GM12878 (cell line): ENCODE results near the gene SMIM34. TPM values are rescaled to one million over a fixed set of nuclear protein-coding genes. Genes with fewer than 3 reads are reported as not detected.
"Not testable (repeated sequence)": the region's sequence is repeated elsewhere in the genome, so short reads cannot be mapped to it uniquely, and the experiment has no call there.

ENCODE experiments used
- ATAC-seq: fragments of 200-7000 bp; cut with Tn5 transposase; 3 replicates; pipeline ENCODE4 v1.9.1; 2020; ENCODE audit warnings: mild to moderate bottlenecking, moderate library complexity
- Bru-seq: library from RNA; stranded (reverse); fragments of 400-500 nt; gene quantifications from one replicate; lab custom pipeline; 2021; lab: Mats Ljungman, UMichigan
- BruChase-seq, 2 experiments: library from RNA; stranded (reverse); fragments of 400-500 nt; gene quantifications; one replicate each; lab custom pipeline; 2021; lab: Mats Ljungman, UMichigan
- BruUV-seq: library from RNA; stranded (reverse); fragments of 400-500 nt; replicated peaks from 2 replicates; lab custom pipeline; 2021; lab: Mats Ljungman, UMichigan
- CTCF ChIA-PET: fragments of 300-600 bp; sonication (Branson Sonifier 250); formaldehyde crosslinking; extraction: SDS; loops from one replicate; lab custom pipeline; 2021; ENCODE audit warnings: inconsistent platforms; lab: Yijun Ruan, JAX
- POLR2A ChIA-PET: fragments of 350-600 bp; formaldehyde crosslinking; extraction: SDS; loops from one replicate; lab custom pipeline; 2021; ENCODE audit warnings: inconsistent platforms; lab: Charles Lee
- RAD21 ChIA-PET: fragments of 300-600 bp; sonication (Branson Sonifier 250); formaldehyde crosslinking; loops from one replicate; lab custom pipeline; 2023; ENCODE audit warnings: antibody characterized with exemption; ENCODE audit not compliant: unreplicated experiment; lab: Charles Lee
- SMC1A ChIA-PET: fragments of 300-600 bp; sonication (Branson Sonifier 250); formaldehyde crosslinking; loops from one replicate; lab custom pipeline; 2023; ENCODE audit not compliant: unreplicated experiment, uncharacterized antibody; lab: Charles Lee
- DNase-seq: peaks from one replicate; pipeline ENCODE4 v3.0.0-alpha.2; 2011; ENCODE audit warnings: low read depth, low spot score
- FAIRE-seq: peaks from 3 replicates; lab custom pipeline; 2011; peaks lifted over from hg19 to GRCh38; lab: Jason Lieb, UNC
- H2AFZ ChIP-seq: 2 replicates; pipeline ENCODE4 v1.6.0; 2011; ENCODE audit warnings: low read depth, low read length, control low read depth; ENCODE audit not compliant: control insufficient read depth
- H3K27ac ChIP-seq: 2 replicates; pipeline ENCODE4 v1.5.1; 2011; ENCODE audit warnings: control low read depth; ENCODE audit not compliant: control insufficient read depth, insufficient read depth
- H3K27me3 ChIP-seq, 2 experiments: replicated peaks in 1 of 2; 2 replicates each; pipeline versions ENCODE4 v1.6.0 to v1.6.1; 2011; ENCODE audit warnings: low read length in 1 of 2; ENCODE audit not compliant: control insufficient read depth in 2 of 2, insufficient read depth in 2 of 2
- H3K36me3 ChIP-seq, 2 experiments: 2 replicates each; pipeline ENCODE4 v1.5.1; 2011; ENCODE audit warnings: low read length in 1 of 2; ENCODE audit not compliant: control insufficient read depth in 2 of 2, insufficient read depth in 2 of 2
- H3K4me1 ChIP-seq: 2 replicates; pipeline ENCODE4 v1.6.1; 2011; ENCODE audit warnings: mild to moderate bottlenecking, low read length, moderate library complexity, mixed read lengths; ENCODE audit not compliant: control insufficient read depth, insufficient read depth
- H3K4me2 ChIP-seq: 2 replicates; pipeline ENCODE4 v1.6.0; 2011; ENCODE audit warnings: control low read depth; ENCODE audit not compliant: control insufficient read depth, insufficient read depth
- H3K4me3 ChIP-seq: fragments of 200-600 bp; sonication (generic); 2 replicates; pipeline ENCODE4 v1.5.1; 2016
- H3K79me2 ChIP-seq: 2 replicates; pipeline ENCODE4 v1.6.0; 2011; ENCODE audit warnings: low read length; ENCODE audit not compliant: control insufficient read depth, insufficient read depth
- H3K9ac ChIP-seq: 2 replicates; pipeline ENCODE4 v1.8.0; 2011; ENCODE audit warnings: low read length, control low read depth, mixed read lengths; ENCODE audit not compliant: control insufficient read depth, insufficient read depth
- H3K9me3 ChIP-seq: replicated peaks from 3 replicates; pipeline ENCODE4 v1.5.1; 2011; ENCODE audit warnings: mild to moderate bottlenecking, low read length; ENCODE audit not compliant: control insufficient read depth, insufficient read depth
- H4K20me1 ChIP-seq: 2 replicates; pipeline ENCODE4 v1.6.0; 2011; ENCODE audit not compliant: control insufficient read depth, insufficient read depth
- WGBS: methylation state at CpG from one replicate; pipeline ENCODE4 v1.1.6; 2016; ENCODE audit warnings: low lambda C conversion rate; ENCODE audit not compliant: insufficient replicate concordance, insufficient coverage; ENCODE audit errors: missing lambda C conversion rate; 5-methylcytosine and 5-hydroxymethylcytosine counted together
- in situ Hi-C: fragments of 300-500 bp; cut with MboI; formaldehyde crosslinking; loops from 9 replicates; pipeline ENCODE4 v1.14.3; 2018; ENCODE audit warnings: mixed read lengths
- intact Hi-C: fragments of 100-400 bp; cut with micrococcal nuclease; formaldehyde crosslinking; loops from one replicate; pipeline ENCODE4 v1.14.2; 2022; ENCODE audit not compliant: unreplicated experiment
- long read RNA-seq, 2 experiments: library from polyadenylated mRNA; unstranded; transcript quantifications; one replicate each; pipeline ENCODE4 v2.0.0, GENCODE V29; 2019 to 2020
- polyA minus RNA-seq, 3 experiments: library from RNA; depleted of rRNA, polyadenylated mRNA; stranded (reverse); fragments of >200 nt; gene quantifications; 2 replicates each; pipeline ENCODE4 v1.2.3, GENCODE V29; 2011
- polyA plus RNA-seq, 11 experiments: library from polyadenylated mRNA; depleted of rRNA in 4 of 11; unstranded in 6 of 11; stranded (reverse) in 5 of 11; fragments of >200 nt; fragmentation: Nextera tagmentation in 4 of 11; fragmentation: Illumina TruSeq in 1 of 11; extraction: Ambion mirVana in 4 of 11; extraction: Trizol in 1 of 11; gene quantifications; 1 replicate in 1 of 11; 2 replicates in 10 of 11; pipeline versions ENCODE4 v1.2.1 to v1.2.3, GENCODE V29; 2011 to 2016; ENCODE audit warnings: inconsistent platforms in 2 of 11, missing spikeins in 2 of 11, low read depth in 1 of 11
- total RNA-seq, 4 experiments: library from RNA; depleted of rRNA in 3 of 4; stranded (reverse); fragments of >200 nt in 3 of 4; fragmentation: Illumina TruSeq in 1 of 4; extraction: Trizol in 1 of 4; gene quantifications; 2 replicates each; pipeline versions ENCODE4 v1.2.1 to v1.2.3, GENCODE V29; 2013 to 2021

SMIM34 gene, protein sequence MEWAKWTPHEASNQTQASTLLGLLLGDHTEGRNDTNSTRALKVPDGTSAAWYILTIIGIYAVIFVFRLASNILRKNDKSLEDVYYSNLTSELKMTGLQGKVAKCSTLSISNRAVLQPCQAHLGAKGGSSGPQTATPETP
- not detected in 2 replicates for total RNA-seq (2013; cell fraction: nucleolus; rRNA removed)
- not detected in 2 replicates for total RNA-seq (2014; rRNA removed)
- total RNA-seq (2014; rRNA removed; fragmentation: Illumina TruSeq; extraction: Trizol): not detected in 2 replicates
- total RNA-seq (2021): not detected in 2 replicates
- not detected for polyA plus RNA-seq (2011; ENCODE audit: low read depth)
- polyA plus RNA-seq (2011; rRNA removed): not detected in 2 replicates
- polyA plus RNA-seq (2011; cell fraction: cytosol; rRNA removed): not detected in 2 replicates
- polyA plus RNA-seq (2011; cell fraction: nucleus; rRNA removed): not detected in 2 replicates
- polyA plus RNA-seq (2012): not detected in 2 replicates
- polyA plus RNA-seq (2014; fragmentation: Illumina TruSeq; extraction: Trizol): not detected in 2 replicates
- polyA plus RNA-seq (2014; fragmentation: Nextera tagmentation; extraction: Ambion mirVana): not detected
- polyA plus RNA-seq (2014; rRNA removed): not detected in 2 replicates
- polyA plus RNA-seq (2016; fragmentation: Nextera tagmentation; extraction: Ambion mirVana): not detected
- polyA minus RNA-seq (2011; rRNA and poly(A)+ RNA removed): not detected in 2 replicates
- polyA minus RNA-seq (2011; cell fraction: cytosol; rRNA and poly(A)+ RNA removed): not detected in 2 replicates
- not detected in 2 replicates for polyA minus RNA-seq (2011; cell fraction: nucleus; rRNA and poly(A)+ RNA removed)
- Bru-seq, nascent RNA: not detected
- not detected for BruChase-seq, experiment 1, labeled RNA remaining after a 6-hour chase
- BruChase-seq, experiment 2, labeled RNA remaining after a 2-hour chase: not detected
- long read RNA-seq, experiment 1: 0 reads
- long read RNA-seq, experiment 2: 0 reads

DNA sequence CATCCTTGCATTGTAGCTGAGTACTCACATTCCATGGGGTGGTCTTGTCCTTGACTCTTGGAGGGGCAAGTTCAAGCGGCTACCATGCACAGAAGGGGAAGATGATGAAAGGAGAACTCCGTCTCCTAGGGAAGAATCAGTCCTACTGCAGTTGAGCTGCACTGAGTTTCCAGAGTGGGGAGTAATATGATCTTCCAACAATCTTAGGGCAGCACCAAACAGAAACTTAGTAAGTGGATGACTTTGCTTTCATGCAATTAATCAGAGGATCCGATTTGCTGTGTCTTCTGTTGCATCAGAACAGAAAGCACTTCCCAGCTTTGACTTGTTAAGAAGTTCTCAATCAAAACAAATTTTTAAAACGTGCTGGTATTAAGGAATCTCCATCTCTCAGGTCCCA lies at the start of gene SMIM34:
Gene SMIM34, minus strand, starts transcription at position 147 of the 400 bp plus-strand sequence. Its CDS starts 112 bp downstream, at position 35.
- in situ Hi-C loops, BruUV-seq, ATAC-seq, H3K9ac ChIP-seq, H3K79me2 ChIP-seq, H3K4me2 ChIP-seq, H3K27ac ChIP-seq, H3K27me3 ChIP-seq, DNase-seq, H2AFZ ChIP-seq, H3K4me1 ChIP-seq, POLR2A ChIA-PET, FAIRE-seq, intact Hi-C loops, H3K9me3 ChIP-seq, RAD21 ChIA-PET, H4K20me1 ChIP-seq, SMC1A ChIA-PET, H3K4me3 ChIP-seq, CTCF ChIA-PET, H3K36me3 ChIP-seq: not testable (repeated sequence)
- no CpG with 5 or more reads among the region's 4 CpGs for WGBS

DNA sequence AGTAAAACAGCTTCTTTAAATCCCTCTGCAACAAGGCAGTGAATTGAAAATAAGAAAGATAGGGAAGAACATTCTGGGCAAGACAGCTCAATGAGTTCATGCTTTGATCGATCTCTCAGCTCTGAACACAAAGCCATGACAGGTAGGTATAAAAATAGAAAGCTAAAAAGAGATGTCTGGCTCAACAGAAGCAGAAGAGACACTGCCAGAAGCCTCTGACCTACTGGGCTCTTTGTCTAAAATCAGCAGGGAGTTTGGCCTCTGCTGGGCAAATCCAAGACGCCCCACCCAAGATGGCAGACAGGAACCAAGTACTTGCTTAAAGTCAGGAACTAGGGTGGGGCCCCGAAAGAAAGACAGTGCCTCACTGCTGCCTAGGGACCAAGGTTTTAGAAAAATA lies 43.6 kb upstream of the SMIM34 start:
- H3K4me3 ChIP-seq, BruUV-seq, H3K9ac ChIP-seq, intact Hi-C loops, in situ Hi-C loops, CTCF ChIA-PET, POLR2A ChIA-PET, H4K20me1 ChIP-seq, FAIRE-seq, H2AFZ ChIP-seq, H3K4me2 ChIP-seq, H3K36me3 ChIP-seq, H3K27me3 ChIP-seq, SMC1A ChIA-PET, H3K27ac ChIP-seq, H3K9me3 ChIP-seq, DNase-seq, H3K79me2 ChIP-seq, RAD21 ChIA-PET, ATAC-seq, H3K4me1 ChIP-seq: not testable (repeated sequence)
- WGBS: no CpG with 5 or more reads among the region's 3 CpGs

DNA sequence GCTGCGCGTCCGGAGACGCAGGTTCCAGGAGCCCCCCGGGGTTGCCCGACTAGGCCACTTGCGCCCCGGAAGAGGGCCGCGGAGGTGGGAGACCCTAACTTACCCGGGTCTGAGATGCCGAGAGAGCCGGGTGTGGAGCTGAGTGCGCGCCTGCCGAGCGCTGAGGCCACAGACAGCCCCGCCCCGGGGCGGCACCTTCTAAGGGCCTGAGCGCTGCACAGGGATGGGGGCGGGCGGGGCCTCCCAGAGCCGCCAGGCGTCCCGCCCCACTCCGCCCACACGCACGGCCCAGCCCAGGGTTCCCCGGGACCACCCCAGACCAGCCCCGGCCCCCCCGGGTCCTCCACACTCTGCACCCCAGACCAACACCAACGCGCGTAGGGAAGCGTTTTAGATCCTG lies 35.7 kb upstream of the SMIM34 start:
- BruUV-seq: not testable (repeated sequence)

More for the DNA sequence above, 35.7 kb upstream of the SMIM34 start:
- H3K4me1 ChIP-seq, H3K4me3 ChIP-seq, DNase-seq, H3K4me2 ChIP-seq, H2AFZ ChIP-seq, in situ Hi-C loops, FAIRE-seq, ATAC-seq, SMC1A ChIA-PET, H4K20me1 ChIP-seq, H3K9me3 ChIP-seq, H3K9ac ChIP-seq, H3K36me3 ChIP-seq, H3K79me2 ChIP-seq, RAD21 ChIA-PET, POLR2A ChIA-PET, intact Hi-C loops, H3K27me3 ChIP-seq, H3K27ac ChIP-seq, CTCF ChIA-PET: not testable (repeated sequence)
- WGBS: no CpG with 5 or more reads among the region's 36 CpGs
